ENCODE data around the gene DVL2. TPM values are rescaled to one million over a fixed set of nuclear protein-coding genes. Genes with fewer than 3 reads are reported as not detected.

Gene DVL2
- total and polyA plus RNA-seq, 2 experiments from 2014 or later, result 19.5 to 41.2 TPM

DNA sequence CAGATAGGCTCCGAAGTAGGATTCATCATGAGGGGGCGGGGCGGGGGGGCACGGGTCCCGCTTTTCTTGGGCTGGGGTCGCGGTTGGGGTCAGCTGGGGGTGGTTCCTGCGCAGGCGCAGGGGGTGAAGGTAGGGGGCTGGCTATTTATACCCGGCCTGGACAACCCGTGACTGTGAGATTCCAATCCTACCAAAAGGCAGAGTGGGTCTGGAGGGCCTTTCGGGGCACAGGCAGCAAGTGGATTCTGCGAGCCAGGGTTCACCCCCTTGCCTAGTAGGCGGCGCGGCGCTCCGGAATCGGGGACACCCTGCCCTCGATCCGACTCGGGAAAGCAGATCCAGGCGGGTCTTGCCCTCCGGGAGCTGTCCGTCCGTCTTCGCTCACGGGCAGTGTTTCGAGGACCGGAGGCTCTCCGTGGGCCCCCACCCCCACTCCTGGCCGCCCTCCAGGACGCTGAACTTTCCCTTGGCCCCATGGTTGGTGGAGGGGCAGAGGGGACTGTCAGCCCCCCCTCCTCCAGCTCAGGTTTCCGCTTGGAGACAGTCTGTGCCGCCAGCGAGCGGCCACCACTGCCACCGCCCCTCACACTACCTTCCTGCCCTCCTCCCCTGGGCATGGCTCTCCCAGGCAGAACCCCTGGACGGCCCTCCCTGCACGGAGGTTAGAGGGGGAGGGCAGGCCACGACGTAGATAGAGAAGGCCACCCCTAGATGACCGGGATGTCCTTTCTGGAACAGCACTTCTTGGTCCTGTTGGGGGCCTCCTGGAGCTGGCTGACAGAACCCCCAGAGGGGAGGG lies 47.8 kb upstream of the DVL2 start:
- Histone ChIP-seq H3K4me2 (ENCODE audit: unreplicated experiment) (peak overlapping the region; percentile 92), H3K9ac (no peak overlapping the region), H3K79me2 (ENCODE audit: insufficient read depth) (no peaks in the 10 kb centered on the region), H3K36me3 (ENCODE audit: low read depth) (no peaks in the 10 kb centered on the region), H3K9me2 (ENCODE audit: insufficient read depth) (no peaks in the 10 kb centered on the region), H4K20me1 (ENCODE audit: insufficient read depth) (no peaks in the 10 kb centered on the region), H3K27ac (no peak overlapping the region), H3K27me3 (replicated peaks; ENCODE audit: insufficient read depth) (peaks cover 9% of the 10 kb centered on the region; the same call in 1 of the 2 replicates), H3K4me1 (ENCODE audit: insufficient read depth) (no peaks in the 10 kb centered on the region), H3K4me3 (peak overlapping the region; percentile 70), H2AFZ (peak overlapping the region; percentile 78; the same call in 1 of the 2 replicates), H3F3A (ENCODE audit: insufficient read depth) (peaks cover 6% of the 10 kb centered on the region; the same call in 1 of the 2 replicates), H3K9me3 (ENCODE audit: low read depth) (no peaks in the 10 kb centered on the region)
- TF ChIP-seq EZH2phosphoT487 (IDR thresholded peaks at IDR 0.05; ENCODE audit: insufficient read depth, low read depth), result no peak
- TF ChIP-seq EZH2 (IDR thresholded peaks at IDR 0.05; ENCODE audit: insufficient read depth, poor library complexity, severe bottlenecking), result no peak
- no peak for DNase-seq
- 15% methylated on average over 39 to 42 of the region's 43 CpGs for WGBS, 2 experiments (ENCODE audit: low coverage in 1 of 2, low lambda C conversion rate in 2 of 2, missing lambda C conversion rate in 2 of 2)
- in situ Hi-C loops (cut with MboI), result no loop called here

- no peaks in the 10 kb centered on the region for H3K9me3 ChIP-seq (ENCODE audit: low read depth)
- peak within 1 kb of the TSS; percentile 74 for H3K9ac ChIP-seq
- peak within 1 kb of the TSS; percentile 78 for H2AFZ ChIP-seq
- H3K27ac ChIP-seq, result peak within 1 kb of the TSS; percentile 57
- in situ Hi-C loops (cut with MboI), result no loop called here
- H3K36me3 ChIP-seq (ENCODE audit: low read depth), result no peaks in the 10 kb centered on the region
- no peaks in the 10 kb centered on the region for H4K20me1 ChIP-seq (ENCODE audit: insufficient read depth)
- peak within 1 kb of the TSS; percentile 92 for H3K4me2 ChIP-seq (ENCODE audit: unreplicated experiment)
- peak within 1 kb of the TSS; percentile 70 for H3K4me3 ChIP-seq
- peaks cover 6% of the 10 kb centered on the region; the same call in 1 of the 2 replicates for H3F3A ChIP-seq (ENCODE audit: insufficient read depth)
- H3K27me3 ChIP-seq (replicated peaks; ENCODE audit: insufficient read depth), result peaks cover under 1% of the 10 kb centered on the region; the same call in 1 of the 2 replicates
- H3K79me2 ChIP-seq (ENCODE audit: insufficient read depth), result no peaks in the 10 kb centered on the region
- TF ChIP-seq EZH2 (IDR thresholded peaks at IDR 0.05; ENCODE audit: insufficient read depth, poor library complexity, severe bottlenecking), result no peak
- no peak for TF ChIP-seq EZH2phosphoT487 (IDR thresholded peaks at IDR 0.05; ENCODE audit: insufficient read depth, low read depth)
- H3K4me1 ChIP-seq (ENCODE audit: insufficient read depth), result no peaks in the 10 kb centered on the region
- 3 to 4% methylated on average over 53 to 66 of the region's 71 CpGs for WGBS, 2 experiments (ENCODE audit: low coverage in 1 of 2, low lambda C conversion rate in 2 of 2, missing lambda C conversion rate in 2 of 2)
- peak; percentile 97 for DNase-seq
- no peaks in the 10 kb centered on the region for H3K9me2 ChIP-seq (ENCODE audit: insufficient read depth)
Measured at GRCh38 chr17:7281074-7281952, 47.0 kb upstream of the DVL2 start, which contains the start of gene SLC2A4. Gene SLC2A4 (plus strand): TSS chr17:7281718. CDS start chr17:7281935, 217 bp downstream.

DNA sequence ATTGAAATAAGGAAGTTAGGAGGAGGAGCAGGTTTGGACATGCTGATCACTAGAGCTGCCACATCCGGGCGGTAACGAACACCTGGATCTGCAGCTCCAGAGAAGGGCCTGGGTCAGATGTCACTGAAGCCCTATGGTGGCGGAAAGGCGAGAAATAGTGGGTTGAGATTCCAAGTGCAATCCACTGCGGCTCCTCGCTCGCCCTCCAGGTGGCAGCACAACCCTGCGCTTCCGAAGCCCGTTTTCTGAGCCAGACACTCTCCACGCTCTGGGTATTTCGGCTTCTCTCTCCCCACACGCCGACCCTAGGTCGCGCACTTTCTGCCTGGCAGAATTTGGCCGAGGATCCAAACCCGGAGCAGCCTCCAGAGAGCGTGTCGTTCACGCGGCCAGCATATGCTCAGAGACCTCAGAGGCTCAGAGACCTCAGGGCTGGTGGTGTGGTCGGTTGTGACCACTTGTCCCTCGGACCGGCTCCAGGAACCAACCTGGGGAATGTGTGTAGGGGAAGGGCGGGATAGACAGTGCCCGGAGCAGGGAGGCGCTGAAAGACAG lies 46.3 kb upstream of the DVL2 start:
- no peak for TF ChIP-seq EZH2phosphoT487 (IDR thresholded peaks at IDR 0.05; ENCODE audit: insufficient read depth, low read depth)
- no peak for TF ChIP-seq EZH2 (IDR thresholded peaks at IDR 0.05; ENCODE audit: insufficient read depth, poor library complexity, severe bottlenecking)
- 1 to 3% methylated on average over 29 of the region's 29 CpGs for WGBS, 2 experiments (ENCODE audit: low coverage in 1 of 2, low lambda C conversion rate in 2 of 2, missing lambda C conversion rate in 2 of 2)
- H3K79me2 ChIP-seq (ENCODE audit: insufficient read depth), result no peaks in the 10 kb centered on the region
- H3K27me3 ChIP-seq (replicated peaks; ENCODE audit: insufficient read depth), result no peaks in the 10 kb centered on the region; the same call in 1 of the 2 replicates
- H3K27ac ChIP-seq, result peak overlapping the region; percentile 57
- H3K9me2 ChIP-seq (ENCODE audit: insufficient read depth), result no peaks in the 10 kb centered on the region
- DNase-seq, result peak; percentile 89
- no peaks in the 10 kb centered on the region for H3K36me3 ChIP-seq (ENCODE audit: low read depth)
- in situ Hi-C loops (cut with MboI), result no loop called here
- H3K4me3 ChIP-seq, result peak overlapping the region; percentile 70
- no peaks in the 10 kb centered on the region for H4K20me1 ChIP-seq (ENCODE audit: insufficient read depth)
- peak overlapping the region; percentile 78 for H2AFZ ChIP-seq
- peak overlapping the region; percentile 92 for H3K4me2 ChIP-seq (ENCODE audit: unreplicated experiment)
- H3K4me1 ChIP-seq (ENCODE audit: insufficient read depth), result no peaks in the 10 kb centered on the region
- peak overlapping the region; percentile 74 for H3K9ac ChIP-seq
- H3K9me3 ChIP-seq (ENCODE audit: low read depth), result no peaks in the 10 kb centered on the region
- peaks cover 6% of the 10 kb centered on the region; the same call in 1 of the 2 replicates for H3F3A ChIP-seq (ENCODE audit: insufficient read depth)

DNA sequence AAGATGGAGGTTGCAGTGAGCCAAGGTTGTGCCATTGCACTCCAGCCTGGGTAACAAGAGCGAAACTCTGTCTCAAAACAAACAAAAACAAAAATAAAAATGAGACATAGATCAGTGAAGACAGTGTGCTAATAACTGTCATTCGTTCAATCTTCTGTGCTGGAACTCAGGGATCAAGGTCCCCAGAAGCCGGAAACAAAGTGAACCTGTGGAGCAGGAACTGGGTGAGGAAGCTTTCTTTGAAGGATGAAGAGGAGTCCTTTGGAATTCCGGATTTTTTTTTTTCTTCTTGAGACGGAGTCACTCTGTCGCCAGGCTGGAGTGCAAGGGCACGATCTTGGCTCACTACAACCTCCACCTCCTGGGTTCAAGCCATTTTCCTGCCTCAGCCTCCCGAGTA lies 45.1 kb upstream of the DVL2 start:
- Histone ChIP-seq H3K27me3 (replicated peaks; ENCODE audit: insufficient read depth) (no peaks in the 10 kb centered on the region; the same call in 1 of the 2 replicates), H2AFZ (no peak overlapping the region), H3K27ac (no peak overlapping the region), H3K4me1 (ENCODE audit: insufficient read depth) (no peaks in the 10 kb centered on the region), H3F3A (ENCODE audit: insufficient read depth) (peaks cover 6% of the 10 kb centered on the region; the same call in 1 of the 2 replicates), H3K36me3 (ENCODE audit: low read depth) (no peaks in the 10 kb centered on the region), H3K9me2 (ENCODE audit: insufficient read depth) (no peaks in the 10 kb centered on the region), H3K9me3 (ENCODE audit: low read depth) (no peaks in the 10 kb centered on the region), H3K4me2 (ENCODE audit: unreplicated experiment) (no peak overlapping the region), H3K9ac (no peak overlapping the region), H4K20me1 (ENCODE audit: insufficient read depth) (no peaks in the 10 kb centered on the region), H3K79me2 (ENCODE audit: insufficient read depth) (no peaks in the 10 kb centered on the region), H3K4me3 (no peak overlapping the region)
- in situ Hi-C loops (cut with MboI), result no loop called here
- DNase-seq, result no peak
- no peak for TF ChIP-seq EZH2 (IDR thresholded peaks at IDR 0.05; ENCODE audit: insufficient read depth, poor library complexity, severe bottlenecking)
- TF ChIP-seq EZH2phosphoT487 (IDR thresholded peaks at IDR 0.05; ENCODE audit: insufficient read depth, low read depth), result no peak
- 70 to 83% methylated on average over 8 of the region's 8 CpGs for whole genome bisulfite sequencing, 2 experiments (ENCODE audit: low coverage in 1 of 2, low lambda C conversion rate in 2 of 2, missing lambda C conversion rate in 2 of 2)

Measured in GM23248 (cell line).